Panc1 (cell line): ENCODE measurements around the gene C9orf85. TPM values are rescaled to one million over a fixed set of nuclear protein-coding genes. Genes with fewer than 3 reads are reported as not detected.

Experiments used
- ATAC-seq: fragments of 200-7000 bp; cut with Tn5 transposase; 2 replicates; pipeline ENCODE4 v1.9.1; 2020; ENCODE audit warnings: mild to moderate bottlenecking, moderate library complexity
- BruUV-seq: library from RNA; stranded (reverse); fragments of 400-500 nt; replicated peaks from 2 replicates; lab custom pipeline; 2021; lab: Mats Ljungman, UMichigan
- CTCF ChIA-PET: fragments of 300-600 bp; sonication (Branson Sonifier 250); formaldehyde crosslinking; loops from one replicate; lab custom pipeline; 2022; ENCODE audit warnings: antibody characterized with exemption; lab: Charles Lee
- POLR2A ChIA-PET: fragments of 300-600 bp; sonication (Branson Sonifier 250); formaldehyde crosslinking; loops from one replicate; lab custom pipeline; 2022; ENCODE audit warnings: antibody characterized with exemption; lab: Charles Lee
- DNase-seq: peaks from one replicate; pipeline ENCODE4 v3.0.0-alpha.2; 2010; ENCODE audit warnings: low read depth, low spot score
- H3K27ac ChIP-seq: 2 replicates; pipeline ENCODE4 v1.5.1; 2011; ENCODE audit warnings: mild to moderate bottlenecking, low read length, inconsistent platforms
- H3K27me3 ChIP-seq: fragments of 200-500 bp; sonication (Bioruptor generic); 2 replicates; pipeline ENCODE4 v1.6.0; 2014; ENCODE audit warnings: low read length, inconsistent platforms; ENCODE audit not compliant: control insufficient read depth, insufficient read depth
- H3K36me3 ChIP-seq: fragments of 200-500 bp; sonication (Bioruptor generic); 2 replicates; pipeline ENCODE4 v1.5.1; 2014; ENCODE audit warnings: inconsistent platforms, mild to moderate bottlenecking, low read length, moderate library complexity; ENCODE audit not compliant: control insufficient read depth, insufficient read depth
- H3K4me1 ChIP-seq: 2 replicates; pipeline ENCODE4 v1.5.1; 2011; ENCODE audit warnings: inconsistent platforms, mild to moderate bottlenecking, low read length, moderate library complexity; ENCODE audit not compliant: control insufficient read depth, insufficient read depth
- H3K4me3 ChIP-seq, 2 experiments: 2 replicates each; pipeline ENCODE4 v1.5.1; 2011 to 2012; ENCODE audit warnings: low read depth in 2 of 2, low read length in 2 of 2, mild to moderate bottlenecking in 2 of 2, inconsistent platforms in 1 of 2, moderate library complexity in 1 of 2
- H3K9me3 ChIP-seq: fragments of 200-500 bp; sonication (Bioruptor generic); 2 replicates; pipeline ENCODE4 v1.5.1; 2014; ENCODE audit warnings: low read depth, mild to moderate bottlenecking, inconsistent platforms, low read length, moderate library complexity; ENCODE audit not compliant: control insufficient read depth, insufficient read depth
- POLR2AphosphoS5 ChIP-seq: IDR thresholded peaks from 2 replicates; pipeline ENCODE4 v1.6.1; 2012; ENCODE audit warnings: mild to moderate bottlenecking, low read depth, low read length, moderate library complexity
- SIN3A ChIP-seq: IDR thresholded peaks from 2 replicates; pipeline ENCODE4 v1.6.1; 2012; ENCODE audit warnings: low read depth, mild to moderate bottlenecking, low read length, moderate library complexity, borderline replicate concordance; ENCODE audit not compliant: insufficient read depth
- TCF7L2 ChIP-seq: IDR thresholded peaks from 2 replicates; pipeline ENCODE4 v1.6.1; 2011; ENCODE audit warnings: mild to moderate bottlenecking, low read depth, low read length, inconsistent platforms
- in situ Hi-C: cut with HindIII; loops from 2 replicates; pipeline ENCODE4 v1.10.0; 2016; ENCODE audit warnings: low sequenced_read_pairs, low pct_unique_long_range_greater_than_20kb
- intact Hi-C: fragments of 100-400 bp; cut with micrococcal nuclease; formaldehyde crosslinking; loops from one replicate; pipeline ENCODE4 v1.10.0; 2022; ENCODE audit not compliant: unreplicated experiment
- total RNA-seq: library from RNA; stranded (reverse); gene quantifications from one replicate; pipeline ENCODE4 v1.2.1, GENCODE V29; 2021; ENCODE audit not compliant: unreplicated experiment
- TF ChIP-seq, protein P1 (sequence below), 2 experiments: IDR thresholded peaks; 2 replicates each; pipeline ENCODE4 v1.6.1; 2011 to 2012; ENCODE audit warnings: low read depth in 2 of 2, control low read depth in 1 of 2, low read length in 1 of 2, mild to moderate bottlenecking in 1 of 2, moderate library complexity in 1 of 2; ENCODE audit not compliant: insufficient read depth in 1 of 2
- TF ChIP-seq, protein P2 (sequence below): fragments of 450-650 bp; IDR thresholded peaks from 2 replicates; pipeline ENCODE4 v1.5.1; 2017; ENCODE audit warnings: mild to moderate bottlenecking

Gene C9orf85
- total RNA-seq, 1 experiment from 2014 or later, result 8.0 TPM

DNA sequence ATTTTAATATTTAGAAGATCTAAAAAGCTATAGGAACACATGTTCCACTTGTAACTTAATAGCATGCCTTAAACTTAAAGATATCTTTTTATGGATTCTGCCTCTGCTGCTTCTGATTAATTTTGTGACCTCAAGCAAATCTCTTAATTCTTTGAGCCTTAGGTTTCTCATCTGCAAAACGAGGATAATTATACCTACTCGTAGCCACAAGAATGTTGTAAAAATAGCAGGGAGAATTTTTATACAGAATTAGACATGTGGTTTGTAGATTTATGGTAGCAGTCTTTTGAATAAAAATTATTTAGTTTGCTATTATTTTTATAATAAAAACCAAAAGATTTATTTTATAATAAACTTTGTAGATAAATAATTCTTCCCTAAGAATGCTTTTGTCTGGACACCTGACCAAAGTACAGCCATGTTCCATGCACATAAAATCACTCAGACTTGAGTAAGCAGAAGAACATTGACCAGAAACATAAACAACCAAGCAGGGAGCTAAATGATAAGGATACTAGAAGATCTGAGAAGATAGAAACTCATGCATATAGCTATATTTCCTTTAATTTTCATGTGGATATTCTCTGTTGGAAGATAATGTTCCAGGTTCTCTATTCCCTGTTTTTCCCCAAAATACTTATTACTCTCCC is 18.5 kb downstream of the C9orf85 start:
- Histone ChIP-seq H3K27me3 (no peaks in the 10 kb centered on the region), H3K4me3 (no peak overlapping the region), H3K36me3 (peaks cover 2% of the 10 kb centered on the region; the same call in 1 of the 2 replicates), H3K9me3 (no peaks in the 10 kb centered on the region), H3K27ac (0 out of 2 replicates have a peak overlapping the region, but pooled peaks have one; percentile 7), H3K4me1 (no peaks in the 10 kb centered on the region; the same call in none of the 2 replicates)
- POLR2A ChIA-PET, result no interaction called here
- TF ChIP-seq TCF7L2 (0 out of 2 replicates have a peak, but pooled peaks have one; percentile 26), POLR2AphosphoS5 (no peak)
- TF ChIP-seq, protein P1, sequence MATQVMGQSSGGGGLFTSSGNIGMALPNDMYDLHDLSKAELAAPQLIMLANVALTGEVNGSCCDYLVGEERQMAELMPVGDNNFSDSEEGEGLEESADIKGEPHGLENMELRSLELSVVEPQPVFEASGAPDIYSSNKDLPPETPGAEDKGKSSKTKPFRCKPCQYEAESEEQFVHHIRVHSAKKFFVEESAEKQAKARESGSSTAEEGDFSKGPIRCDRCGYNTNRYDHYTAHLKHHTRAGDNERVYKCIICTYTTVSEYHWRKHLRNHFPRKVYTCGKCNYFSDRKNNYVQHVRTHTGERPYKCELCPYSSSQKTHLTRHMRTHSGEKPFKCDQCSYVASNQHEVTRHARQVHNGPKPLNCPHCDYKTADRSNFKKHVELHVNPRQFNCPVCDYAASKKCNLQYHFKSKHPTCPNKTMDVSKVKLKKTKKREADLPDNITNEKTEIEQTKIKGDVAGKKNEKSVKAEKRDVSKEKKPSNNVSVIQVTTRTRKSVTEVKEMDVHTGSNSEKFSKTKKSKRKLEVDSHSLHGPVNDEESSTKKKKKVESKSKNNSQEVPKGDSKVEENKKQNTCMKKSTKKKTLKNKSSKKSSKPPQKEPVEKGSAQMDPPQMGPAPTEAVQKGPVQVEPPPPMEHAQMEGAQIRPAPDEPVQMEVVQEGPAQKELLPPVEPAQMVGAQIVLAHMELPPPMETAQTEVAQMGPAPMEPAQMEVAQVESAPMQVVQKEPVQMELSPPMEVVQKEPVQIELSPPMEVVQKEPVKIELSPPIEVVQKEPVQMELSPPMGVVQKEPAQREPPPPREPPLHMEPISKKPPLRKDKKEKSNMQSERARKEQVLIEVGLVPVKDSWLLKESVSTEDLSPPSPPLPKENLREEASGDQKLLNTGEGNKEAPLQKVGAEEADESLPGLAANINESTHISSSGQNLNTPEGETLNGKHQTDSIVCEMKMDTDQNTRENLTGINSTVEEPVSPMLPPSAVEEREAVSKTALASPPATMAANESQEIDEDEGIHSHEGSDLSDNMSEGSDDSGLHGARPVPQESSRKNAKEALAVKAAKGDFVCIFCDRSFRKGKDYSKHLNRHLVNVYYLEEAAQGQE (IDR thresholded peaks at IDR 0.05; ENCODE audit: insufficient read depth in 1 of 2, low read depth in 2 of 2, low read length in 1 of 2), result no peak
- TF ChIP-seq, protein P2, sequence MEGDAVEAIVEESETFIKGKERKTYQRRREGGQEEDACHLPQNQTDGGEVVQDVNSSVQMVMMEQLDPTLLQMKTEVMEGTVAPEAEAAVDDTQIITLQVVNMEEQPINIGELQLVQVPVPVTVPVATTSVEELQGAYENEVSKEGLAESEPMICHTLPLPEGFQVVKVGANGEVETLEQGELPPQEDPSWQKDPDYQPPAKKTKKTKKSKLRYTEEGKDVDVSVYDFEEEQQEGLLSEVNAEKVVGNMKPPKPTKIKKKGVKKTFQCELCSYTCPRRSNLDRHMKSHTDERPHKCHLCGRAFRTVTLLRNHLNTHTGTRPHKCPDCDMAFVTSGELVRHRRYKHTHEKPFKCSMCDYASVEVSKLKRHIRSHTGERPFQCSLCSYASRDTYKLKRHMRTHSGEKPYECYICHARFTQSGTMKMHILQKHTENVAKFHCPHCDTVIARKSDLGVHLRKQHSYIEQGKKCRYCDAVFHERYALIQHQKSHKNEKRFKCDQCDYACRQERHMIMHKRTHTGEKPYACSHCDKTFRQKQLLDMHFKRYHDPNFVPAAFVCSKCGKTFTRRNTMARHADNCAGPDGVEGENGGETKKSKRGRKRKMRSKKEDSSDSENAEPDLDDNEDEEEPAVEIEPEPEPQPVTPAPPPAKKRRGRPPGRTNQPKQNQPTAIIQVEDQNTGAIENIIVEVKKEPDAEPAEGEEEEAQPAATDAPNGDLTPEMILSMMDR, result no peak
- CTCF ChIA-PET, result interaction anchor here (0.7 kb wide), 1 partner anchor 103 kb away, joined by 5 read pairs; no protein-coding TSS in a partner anchor
- DNase-seq, result no peak
- ATAC-seq, result no peak
- BruUV-seq, result no TSS peak
- in situ Hi-C loops, result no loop called here
- intact Hi-C loops, result no loop called here

DNA sequence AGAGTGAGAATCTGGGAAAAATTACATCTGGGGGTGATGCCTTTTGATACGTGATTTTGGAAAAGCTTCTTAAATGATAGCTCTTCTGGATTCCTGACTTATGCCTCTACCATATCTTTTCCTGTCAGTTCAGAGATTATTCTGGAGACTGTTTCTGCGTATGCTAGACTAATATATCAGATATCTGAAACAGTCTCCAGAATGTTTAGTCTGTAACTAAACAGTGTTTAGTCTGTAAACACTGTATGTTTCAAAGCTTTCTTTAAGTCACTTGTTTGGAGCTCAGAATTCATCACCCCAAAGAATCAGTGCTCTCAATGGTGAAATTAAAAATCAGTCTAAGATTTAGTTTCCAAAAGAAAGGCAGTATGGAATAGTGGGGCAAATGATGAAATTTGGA is 19.7 kb downstream of the C9orf85 start:
- no peaks in the 10 kb centered on the region; the same call in 1 of the 2 replicates for H3K36me3 ChIP-seq
- 0 out of 2 replicates have a peak overlapping the region, but pooled peaks have one; percentile 29 for H3K27ac ChIP-seq
- H3K4me1 ChIP-seq, result no peaks in the 10 kb centered on the region; the same call in none of the 2 replicates
- intact Hi-C loops, result no loop called here
- no peaks in the 10 kb centered on the region for H3K27me3 ChIP-seq
- in situ Hi-C loops, result no loop called here
- no peak overlapping the region for H3K4me3 ChIP-seq
- no peak for DNase-seq
- CTCF ChIA-PET, result no interaction called here
- no peaks in the 10 kb centered on the region for H3K9me3 ChIP-seq
- TF ChIP-seq, protein P2, result no peak
- no peak for TF ChIP-seq SIN3A
- TF ChIP-seq POLR2AphosphoS5, result no peak
- TF ChIP-seq TCF7L2, result no peak
- TF ChIP-seq, protein P1 (IDR thresholded peaks at IDR 0.05; ENCODE audit: insufficient read depth in 1 of 2, low read depth in 2 of 2, low read length in 1 of 2), result no peak
- POLR2A ChIA-PET, result no interaction called here
- BruUV-seq, result no TSS peak
- ATAC-seq, result no peak
